ENCODE measurements around the gene CNTF.

DNA sequence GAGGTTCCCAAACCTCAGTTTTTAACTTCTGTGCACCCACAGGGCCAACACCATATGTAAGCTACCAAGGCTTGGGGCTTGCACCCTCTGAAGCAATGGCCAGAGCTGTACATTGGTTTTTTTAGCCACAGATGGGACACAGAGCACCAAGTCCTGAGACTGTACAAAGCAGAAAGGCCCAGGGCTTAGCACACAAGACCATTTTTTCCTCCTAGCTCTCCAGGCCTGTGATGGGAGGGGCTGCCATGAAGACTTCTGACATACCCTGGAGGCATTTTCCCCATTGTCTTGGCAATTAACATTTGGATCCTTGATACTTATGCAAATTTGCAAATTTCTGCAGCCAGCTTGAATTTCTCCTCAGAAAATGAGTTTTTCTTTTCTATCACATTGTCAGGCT lies 23.4 kb downstream of the CNTF start:
- TF ChIP-seq ZFP30 (CRISPR knock-in tag; IDR thresholded peaks at IDR 0.05) (no peak), ISL1 (CRISPR knock-in tag; IDR thresholded peaks at IDR 0.05) (no peak), CREB5 (CRISPR knock-in tag; IDR thresholded peaks at IDR 0.05; ENCODE audit: low read depth) (no peak), GLIS3 (CRISPR knock-in tag; IDR thresholded peaks at IDR 0.05) (no peak), PPARA (CRISPR knock-in tag; IDR thresholded peaks at IDR 0.05; ENCODE audit: borderline replicate concordance) (no peak), ZNF70 (CRISPR knock-in tag; IDR thresholded peaks at IDR 0.05) (no peak)
- TF ChIP-seq, protein P1, sequence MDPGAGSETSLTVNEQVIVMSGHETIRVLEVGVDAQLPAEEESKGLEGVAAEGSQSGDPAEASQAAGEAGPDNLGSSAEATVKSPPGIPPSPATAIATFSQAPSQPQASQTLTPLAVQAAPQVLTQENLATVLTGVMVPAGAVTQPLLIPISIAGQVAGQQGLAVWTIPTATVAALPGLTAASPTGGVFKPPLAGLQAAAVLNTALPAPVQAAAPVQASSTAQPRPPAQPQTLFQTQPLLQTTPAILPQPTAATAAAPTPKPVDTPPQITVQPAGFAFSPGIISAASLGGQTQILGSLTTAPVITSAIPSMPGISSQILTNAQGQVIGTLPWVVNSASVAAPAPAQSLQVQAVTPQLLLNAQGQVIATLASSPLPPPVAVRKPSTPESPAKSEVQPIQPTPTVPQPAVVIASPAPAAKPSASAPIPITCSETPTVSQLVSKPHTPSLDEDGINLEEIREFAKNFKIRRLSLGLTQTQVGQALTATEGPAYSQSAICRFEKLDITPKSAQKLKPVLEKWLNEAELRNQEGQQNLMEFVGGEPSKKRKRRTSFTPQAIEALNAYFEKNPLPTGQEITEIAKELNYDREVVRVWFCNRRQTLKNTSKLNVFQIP (CRISPR knock-in tag; IDR thresholded peaks at IDR 0.05; ENCODE audit: borderline replicate concordance, low read depth) = no peak
